Neural cell (in vitro differentiated cells): Measurements from ENCODE around the gene CACNA2D1.

Experiments used
- CTCF ChIP-seq: fragments of 450-650 bp; IDR thresholded peaks from 2 replicates; pipeline ENCODE4 v1.5.1; 2014; ENCODE audit warnings: antibody characterized with exemption, mild to moderate bottlenecking, moderate library complexity; ENCODE audit not compliant: poor library complexity, severe bottlenecking
- EP300 ChIP-seq: fragments of 450-650 bp; conservative IDR thresholded peaks from 2 replicates; pipeline ENCODE4 v1.6.1; 2014; ENCODE audit warnings: antibody characterized with exemption, mild to moderate bottlenecking, moderate library complexity; ENCODE audit not compliant: poor library complexity, severe bottlenecking
- EZH2 ChIP-seq: fragments of 200-600, 300-800 bp; shearing (Covaris generic), sonication (generic); IDR thresholded peaks from 2 replicates; pipeline ENCODE4 v1.6.1; 2014; ENCODE audit warnings: antibody characterized with exemption, low read length, borderline replicate concordance, mild to moderate bottlenecking; ENCODE audit not compliant: insufficient read depth, poor library complexity, severe bottlenecking
- MXI1 ChIP-seq: fragments of 450-650 bp; conservative IDR thresholded peaks from 2 replicates; pipeline ENCODE4 v1.6.1; 2014; ENCODE audit warnings: antibody characterized with exemption, mild to moderate bottlenecking; ENCODE audit not compliant: poor library complexity, severe bottlenecking
- POLR2AphosphoS5 ChIP-seq: IDR thresholded peaks from 2 replicates; pipeline ENCODE4 v1.6.1; 2012
- RAD21 ChIP-seq: fragments of 450-650 bp; conservative IDR thresholded peaks from 2 replicates; pipeline ENCODE4 v1.6.1; 2014; ENCODE audit warnings: antibody characterized with exemption, mild to moderate bottlenecking, moderate library complexity
- REST ChIP-seq: IDR thresholded peaks from 2 replicates; pipeline ENCODE4 v1.6.1; 2012; ENCODE audit warnings: borderline replicate concordance
- SMC3 ChIP-seq: fragments of 450-650 bp; conservative IDR thresholded peaks from 2 replicates; pipeline ENCODE4 v1.6.1; 2014; ENCODE audit warnings: antibody characterized with exemption, mild to moderate bottlenecking, moderate library complexity; ENCODE audit not compliant: poor library complexity
- TAF1 ChIP-seq: IDR thresholded peaks from 2 replicates; pipeline ENCODE4 v1.6.1; 2012; ENCODE audit warnings: low read depth

GRCh38 chr7:82376739-82377138 lies 66.8 kb downstream of the CACNA2D1 start:
- TF ChIP-seq CTCF: no peak
- no peak for TF ChIP-seq REST
- TF ChIP-seq TAF1: no peak
- TF ChIP-seq RAD21: no peak
- no peak for TF ChIP-seq EZH2
- TF ChIP-seq EP300: peak; percentile 10
- TF ChIP-seq POLR2AphosphoS5: peak; percentile 71
- no peak for TF ChIP-seq MXI1
- TF ChIP-seq SMC3: no peak
